Lower lobe of right lung (tissue), 2 donors: ENCODE measurements around the gene METTL22. TPM values are rescaled to one million over a fixed set of nuclear protein-coding genes. Genes with fewer than 3 reads are reported as not detected.
A peak's percentile ranks its signal among the peaks of the same experiment; 100 is the strongest.

Source experiments
- ATAC-seq, 2 donors: fragments of 200-7000 bp; cut with Tn5 transposase; one replicate each; pipeline ENCODE4 v1.9.1; 2020 to 2022; ENCODE audit warnings: mild to moderate bottlenecking in 2 of 2, moderate library complexity in 2 of 2
- DNase-seq: peaks from one replicate; pipeline ENCODE4 v3.0.0-alpha.2; 2020
- H3K27ac ChIP-seq: fragments of 200-600 bp; one replicate; pipeline ENCODE4 v1.8.0; 2022
- H3K27me3 ChIP-seq: fragments of 200-600 bp; one replicate; pipeline ENCODE4 v1.8.0; 2022; ENCODE audit warnings: low read depth
- H3K36me3 ChIP-seq: fragments of 200-600 bp; one replicate; pipeline ENCODE4 v1.8.0; 2022; ENCODE audit warnings: mild to moderate bottlenecking
- H3K4me1 ChIP-seq: fragments of 200-600 bp; one replicate; pipeline ENCODE4 v1.8.0; 2022
- H3K4me3 ChIP-seq: fragments of 200-600 bp; one replicate; pipeline ENCODE4 v1.8.0; 2022; ENCODE audit warnings: mild to moderate bottlenecking
- H3K9me3 ChIP-seq: fragments of 200-600 bp; one replicate; pipeline ENCODE4 v1.8.0; 2022
- CTCF ChIP-seq: fragments of 200-600 bp; IDR thresholded peaks from one replicate; pipeline ENCODE4 v1.8.0; 2022; ENCODE audit warnings: antibody characterized with exemption, mild to moderate bottlenecking
- intact Hi-C: fragments of 100-400 bp; cut with DNase I; formaldehyde crosslinking; loops from one replicate; pipeline ENCODE4 v1.11.0; 2022
- total RNA-seq: library from RNA; stranded (reverse); fragmentation: NEBNext Ultra II Directional; extraction: Animal tissue kit (Norgen Biotek cat#: 25700); gene quantifications from one replicate; pipeline ENCODE4 v1.2.1, GENCODE V29; 2021
- donor health status: DM: no; HTN: yes; CAD: no; lungs with severe emphysema.

METTL22 gene
- total RNA-seq, 1 donor from 2014 or later: 43.5 TPM

DNA sequence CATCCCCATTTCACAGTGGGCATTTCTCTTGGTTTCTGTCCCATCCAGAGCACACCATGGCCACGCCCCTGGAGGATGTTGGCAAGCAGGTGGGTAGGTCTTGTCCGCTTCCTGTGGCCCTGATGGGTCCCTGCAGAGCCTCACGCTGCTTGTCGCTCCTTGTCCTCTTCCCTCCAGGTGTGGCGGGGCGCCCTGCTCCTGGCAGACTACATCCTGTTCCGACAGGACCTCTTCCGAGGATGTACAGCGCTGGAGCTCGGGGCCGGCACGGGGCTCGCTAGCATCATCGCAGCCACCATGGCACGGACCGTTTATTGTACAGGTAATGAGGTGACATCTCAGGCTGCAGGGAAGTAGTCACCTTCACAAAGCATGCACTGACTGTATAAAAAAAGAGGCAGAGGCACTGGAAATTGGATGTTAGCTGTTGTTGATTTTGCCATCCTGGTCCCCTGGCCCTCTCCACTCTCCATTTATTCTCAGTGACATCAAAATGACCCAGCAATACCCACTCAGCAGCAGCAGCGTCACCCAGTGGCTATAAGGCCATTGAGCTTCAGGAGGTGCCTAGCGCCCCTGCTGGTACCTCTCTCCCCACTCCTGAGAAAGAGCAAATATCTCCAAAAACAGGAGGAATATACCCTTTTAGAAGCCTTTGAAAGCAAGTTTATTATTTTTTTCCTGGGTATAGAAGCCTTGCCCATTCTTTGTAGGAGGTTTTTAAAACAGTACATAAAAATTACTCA is 13.7 kb downstream of the METTL22 start:
- Histone ChIP-seq H3K9me3 (no peaks in the 10 kb centered on the region), H3K27ac (no peak overlapping the region), H3K4me3 (no peak overlapping the region), H3K4me1 (no peaks in the 10 kb centered on the region), H3K36me3 (peaks cover 95% of the 10 kb centered on the region), H3K27me3 (no peaks in the 10 kb centered on the region)
- TF ChIP-seq CTCF: no peak
- DNase-seq (no peak), ATAC-seq (no peak)
- intact Hi-C loops: no loop called here

- DNase-seq (no peak), ATAC-seq (no peak)
- Histone ChIP-seq H3K9me3 (no peaks in the 10 kb centered on the region), H3K4me1 (no peaks in the 10 kb centered on the region), H3K4me3 (no peak overlapping the region), H3K27me3 (no peaks in the 10 kb centered on the region), H3K27ac (no peak overlapping the region), H3K36me3 (peaks cover 90% of the 10 kb centered on the region)
- intact Hi-C loops: no loop called here
- no peak for TF ChIP-seq CTCF
These were observed 18.2 kb downstream of the METTL22 start for GRCh38 chr16:8639694-8640093.

DNA sequence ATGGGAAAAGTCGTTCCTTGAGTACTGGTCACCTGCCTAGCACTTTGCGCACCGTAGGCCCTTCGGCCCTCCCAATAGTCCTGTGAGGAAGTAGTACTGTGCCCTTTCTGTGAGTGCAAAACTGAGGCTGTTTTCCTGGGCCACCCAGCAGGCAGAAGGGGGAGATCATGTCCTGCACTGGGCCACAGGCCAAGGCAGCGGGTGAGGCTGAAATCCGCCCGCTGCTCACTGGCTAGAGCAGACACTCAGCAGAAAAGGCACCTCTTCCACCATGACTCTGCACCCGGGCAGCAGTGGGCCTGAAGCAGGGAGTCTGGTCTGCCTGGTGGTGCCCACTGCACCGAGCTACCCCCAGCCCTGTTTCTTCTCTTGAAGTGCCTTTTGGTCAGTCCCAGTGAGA is 20.2 kb downstream of the METTL22 start:
- Histone ChIP-seq H3K36me3 (peaks cover 90% of the 10 kb centered on the region), H3K4me1 (no peaks in the 10 kb centered on the region), H3K27ac (no peak overlapping the region), H3K9me3 (no peaks in the 10 kb centered on the region), H3K4me3 (no peak overlapping the region), H3K27me3 (no peaks in the 10 kb centered on the region)
- intact Hi-C loops: no loop called here
- DNase-seq (no peak), ATAC-seq (no peak)
- no peak for TF ChIP-seq CTCF

- H3K27me3 ChIP-seq: no peaks in the 10 kb centered on the region
- no peak for DNase-seq
- TF ChIP-seq CTCF: no peak
- no peak overlapping the region for H3K27ac ChIP-seq
- H3K36me3 ChIP-seq: peaks cover 90% of the 10 kb centered on the region
- no peaks in the 10 kb centered on the region for H3K9me3 ChIP-seq
- H3K4me1 ChIP-seq: no peaks in the 10 kb centered on the region
- ATAC-seq: no peak
- intact Hi-C loops: no loop called here
- no peak overlapping the region for H3K4me3 ChIP-seq
These were observed 20.6 kb downstream of the METTL22 start for GRCh38 chr16:8642146-8642545.

DNA sequence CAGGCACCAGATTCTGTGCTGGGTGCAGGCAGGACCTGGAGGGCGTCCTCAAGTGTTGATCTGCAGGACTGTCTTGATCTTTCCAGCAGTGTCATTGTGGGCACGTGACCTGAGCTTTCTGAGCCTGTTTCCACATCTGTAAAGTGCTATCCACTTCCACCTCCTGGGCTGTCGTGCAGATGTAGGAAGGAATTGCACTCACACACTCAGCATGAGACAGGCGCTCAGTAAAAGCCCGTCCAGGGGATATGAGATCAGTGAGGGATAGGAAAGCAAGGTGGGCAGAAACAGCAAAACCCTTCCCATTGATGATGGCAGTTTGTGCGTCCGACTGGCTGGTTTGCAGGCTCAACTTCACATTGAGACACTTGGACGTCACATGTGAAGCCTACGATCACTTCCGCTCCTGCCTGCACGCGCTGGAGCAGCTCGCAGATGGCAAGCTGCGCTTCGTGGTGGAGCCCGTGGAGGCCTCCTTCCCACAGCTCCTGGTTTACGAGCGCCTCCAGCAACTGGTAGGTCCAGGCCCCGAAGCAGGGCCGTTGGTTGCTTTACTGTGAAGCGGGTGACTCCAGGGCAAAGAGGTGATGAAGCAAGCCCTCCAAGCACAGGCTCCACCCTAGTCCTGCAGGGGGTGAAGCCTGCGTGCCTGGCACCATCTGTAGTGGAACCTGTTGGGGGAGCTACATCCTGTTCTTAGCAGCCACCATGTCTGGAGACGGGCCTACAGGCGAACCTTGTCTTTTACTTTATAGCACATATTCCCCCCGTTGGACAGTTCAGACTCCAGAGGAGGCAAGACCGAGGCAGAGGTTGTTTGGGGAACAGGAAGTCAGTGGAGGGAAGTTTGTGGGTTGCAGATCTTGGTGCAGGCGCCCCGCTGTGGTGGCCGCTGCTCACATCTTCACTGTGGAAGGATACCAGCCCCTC is 23.0 kb downstream of the METTL22 start:
- TF ChIP-seq CTCF: peak; percentile 18
- peak overlapping the region; percentile 28 for H3K4me3 ChIP-seq
- intact Hi-C loops: no loop called here
- ATAC-seq (peak; percentile 85 to 88), DNase-seq (peak; percentile 78)
- H3K27ac ChIP-seq: peak overlapping the region; percentile 78
- no peaks in the 10 kb centered on the region for H3K4me1 ChIP-seq
- no peaks in the 10 kb centered on the region for H3K9me3 ChIP-seq
- peaks cover 83% of the 10 kb centered on the region for H3K36me3 ChIP-seq
- no peaks in the 10 kb centered on the region for H3K27me3 ChIP-seq
